Measurements from ENCODE around the gene DHFR.

GRCh38 chr5:80662108-80662507, 7.3 kb upstream of the DHFR start:
- TF ChIP-seq EZH2 (IDR thresholded peaks at IDR 0.05; ENCODE audit: insufficient read depth, low read length), result no peak
- TF ChIP-seq, protein P1, sequence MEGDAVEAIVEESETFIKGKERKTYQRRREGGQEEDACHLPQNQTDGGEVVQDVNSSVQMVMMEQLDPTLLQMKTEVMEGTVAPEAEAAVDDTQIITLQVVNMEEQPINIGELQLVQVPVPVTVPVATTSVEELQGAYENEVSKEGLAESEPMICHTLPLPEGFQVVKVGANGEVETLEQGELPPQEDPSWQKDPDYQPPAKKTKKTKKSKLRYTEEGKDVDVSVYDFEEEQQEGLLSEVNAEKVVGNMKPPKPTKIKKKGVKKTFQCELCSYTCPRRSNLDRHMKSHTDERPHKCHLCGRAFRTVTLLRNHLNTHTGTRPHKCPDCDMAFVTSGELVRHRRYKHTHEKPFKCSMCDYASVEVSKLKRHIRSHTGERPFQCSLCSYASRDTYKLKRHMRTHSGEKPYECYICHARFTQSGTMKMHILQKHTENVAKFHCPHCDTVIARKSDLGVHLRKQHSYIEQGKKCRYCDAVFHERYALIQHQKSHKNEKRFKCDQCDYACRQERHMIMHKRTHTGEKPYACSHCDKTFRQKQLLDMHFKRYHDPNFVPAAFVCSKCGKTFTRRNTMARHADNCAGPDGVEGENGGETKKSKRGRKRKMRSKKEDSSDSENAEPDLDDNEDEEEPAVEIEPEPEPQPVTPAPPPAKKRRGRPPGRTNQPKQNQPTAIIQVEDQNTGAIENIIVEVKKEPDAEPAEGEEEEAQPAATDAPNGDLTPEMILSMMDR (IDR thresholded peaks at IDR 0.05; ENCODE audit: insufficient read depth, low read depth, low read length), result no peak

All from astrocyte (in vitro differentiated cells and primary cell).